Breast epithelium (tissue), 4 donors: ENCODE results near the gene OR5M11. TPM values are rescaled to one million over a fixed set of nuclear protein-coding genes. Genes with fewer than 3 reads are reported as not detected.

Experiments
- DNase-seq, 2 donors: peaks; one replicate each; pipeline ENCODE4 v3.0.0-alpha.2; 2019; ENCODE audit warnings: low spot score in 2 of 2
- H3K27ac ChIP-seq, 2 donors: fragments of 200-600 bp; sonication (generic) in 1 of 2; one replicate each; pipeline ENCODE4 v1.5.1; 2016 to 2019; ENCODE audit warnings: mild to moderate bottlenecking in 1 of 2
- H3K27me3 ChIP-seq, 2 donors: fragments of 200-600 bp; sonication (generic) in 1 of 2; one replicate each; pipeline versions ENCODE4 v1.5.1 to v1.6.0; 2017 to 2019; ENCODE audit warnings: control low read depth in 1 of 2, mild to moderate bottlenecking in 1 of 2
- H3K36me3 ChIP-seq: fragments of 200-600 bp; one replicate; pipeline ENCODE4 v1.5.1; 2019
- H3K4me1 ChIP-seq, 2 donors: fragments of 200-600 bp; sonication (generic); one replicate each; pipeline ENCODE4 v1.5.1; 2016 to 2019; ENCODE audit warnings: control low read depth in 1 of 2
- H3K4me3 ChIP-seq, 3 donors: fragments of 200-600 bp; sonication (generic); 1 replicate in 2 of 3; 2 replicates in 1 of 3; pipeline ENCODE4 v1.5.1; 2016 to 2019; ENCODE audit warnings: mild to moderate bottlenecking in 3 of 3, moderate library complexity in 2 of 3
- H3K9me3 ChIP-seq, 2 donors: fragments of 200-600 bp; sonication (generic) in 1 of 2; one replicate each; pipeline ENCODE4 v1.5.1; 2016 to 2019; ENCODE audit warnings: control low read depth in 1 of 2
- POLR2A ChIP-seq: fragments of 450-650 bp; IDR thresholded peaks from one replicate; pipeline ENCODE4 v1.6.1; 2016; ENCODE audit warnings: antibody characterized with exemption, mild to moderate bottlenecking, moderate library complexity
- POLR2AphosphoS5 ChIP-seq, 3 donors: sonication (generic); formaldehyde crosslinking; IDR thresholded peaks; one replicate each; pipeline ENCODE4 v1.6.1; 2017; ENCODE audit warnings: antibody characterized with exemption in 3 of 3
- intact Hi-C: fragments of 100-400 bp; cut with DNase I; formaldehyde crosslinking; loops from one replicate; pipeline ENCODE4 v1.15.1; 2023; ENCODE audit warnings: low total_unique reads
- total RNA-seq, 3 donors: library from RNA; depleted of rRNA; stranded (reverse); fragments of >200 nt; gene quantifications; one replicate each; pipeline ENCODE4 v1.1.0, GENCODE V29; 2016
- TF ChIP-seq, protein P1 (sequence below), 3 donors: fragments of 450-650 bp; IDR thresholded peaks; one replicate each; pipeline ENCODE4 v1.5.1; 2016 to 2017; ENCODE audit warnings: antibody characterized with exemption in 3 of 3, mild to moderate bottlenecking in 3 of 3, moderate library complexity in 3 of 3

Gene OR5M11
- total RNA-seq, 3 donors from 2014 or later, result not detected

DNA sequence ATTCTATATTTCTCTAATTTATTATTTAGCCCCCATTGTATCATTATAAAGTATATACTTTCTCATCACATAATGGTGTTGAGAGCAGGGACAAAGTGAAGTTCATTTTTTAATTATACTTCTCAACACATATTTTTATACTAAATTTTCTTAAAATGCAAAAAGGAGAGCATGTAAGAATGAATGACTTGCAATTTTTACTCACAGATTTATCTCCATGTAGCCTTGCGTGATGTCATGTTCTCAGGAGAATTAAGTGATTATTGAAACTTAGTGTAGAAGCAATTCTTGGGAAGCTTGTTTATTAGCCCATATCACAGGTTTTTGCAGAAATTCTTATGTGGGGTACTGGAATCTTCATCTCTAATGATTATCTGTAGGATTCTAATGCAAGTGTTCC is 682 bp upstream of the OR5M11 start:
- Histone ChIP-seq H3K27me3 (no peaks in the 10 kb centered on the region), H3K36me3 (no peaks in the 10 kb centered on the region), H3K9me3 (no peaks in the 10 kb centered on the region), H3K4me1 (no peaks in the 10 kb centered on the region), H3K4me3 (no peak overlapping the region), H3K27ac (no peak overlapping the region)
- intact Hi-C loops, result no loop called here
- TF ChIP-seq POLR2AphosphoS5 (IDR thresholded peaks at IDR 0.05) (no peak), POLR2A (no peak)
- TF ChIP-seq, protein P1, sequence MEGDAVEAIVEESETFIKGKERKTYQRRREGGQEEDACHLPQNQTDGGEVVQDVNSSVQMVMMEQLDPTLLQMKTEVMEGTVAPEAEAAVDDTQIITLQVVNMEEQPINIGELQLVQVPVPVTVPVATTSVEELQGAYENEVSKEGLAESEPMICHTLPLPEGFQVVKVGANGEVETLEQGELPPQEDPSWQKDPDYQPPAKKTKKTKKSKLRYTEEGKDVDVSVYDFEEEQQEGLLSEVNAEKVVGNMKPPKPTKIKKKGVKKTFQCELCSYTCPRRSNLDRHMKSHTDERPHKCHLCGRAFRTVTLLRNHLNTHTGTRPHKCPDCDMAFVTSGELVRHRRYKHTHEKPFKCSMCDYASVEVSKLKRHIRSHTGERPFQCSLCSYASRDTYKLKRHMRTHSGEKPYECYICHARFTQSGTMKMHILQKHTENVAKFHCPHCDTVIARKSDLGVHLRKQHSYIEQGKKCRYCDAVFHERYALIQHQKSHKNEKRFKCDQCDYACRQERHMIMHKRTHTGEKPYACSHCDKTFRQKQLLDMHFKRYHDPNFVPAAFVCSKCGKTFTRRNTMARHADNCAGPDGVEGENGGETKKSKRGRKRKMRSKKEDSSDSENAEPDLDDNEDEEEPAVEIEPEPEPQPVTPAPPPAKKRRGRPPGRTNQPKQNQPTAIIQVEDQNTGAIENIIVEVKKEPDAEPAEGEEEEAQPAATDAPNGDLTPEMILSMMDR (IDR thresholded peaks at IDR 0.05), result no peak
- no peak for DNase-seq

GRCh38 chr11:56533054-56533740 is 9.9 kb downstream of the OR5M11 start:
- DNase-seq, result no peak
- H3K27ac ChIP-seq, result no peak overlapping the region
- no peak for TF ChIP-seq POLR2AphosphoS5 (IDR thresholded peaks at IDR 0.05)
- TF ChIP-seq, protein P1 (IDR thresholded peaks at IDR 0.05), result no peak
- no peak for TF ChIP-seq POLR2A
- no peaks in the 10 kb centered on the region for H3K27me3 ChIP-seq
- no peak overlapping the region for H3K4me3 ChIP-seq
- H3K9me3 ChIP-seq, result no peaks in the 10 kb centered on the region
- no peaks in the 10 kb centered on the region for H3K4me1 ChIP-seq
- intact Hi-C loops, result no loop called here
- no peaks in the 10 kb centered on the region for H3K36me3 ChIP-seq

DNA sequence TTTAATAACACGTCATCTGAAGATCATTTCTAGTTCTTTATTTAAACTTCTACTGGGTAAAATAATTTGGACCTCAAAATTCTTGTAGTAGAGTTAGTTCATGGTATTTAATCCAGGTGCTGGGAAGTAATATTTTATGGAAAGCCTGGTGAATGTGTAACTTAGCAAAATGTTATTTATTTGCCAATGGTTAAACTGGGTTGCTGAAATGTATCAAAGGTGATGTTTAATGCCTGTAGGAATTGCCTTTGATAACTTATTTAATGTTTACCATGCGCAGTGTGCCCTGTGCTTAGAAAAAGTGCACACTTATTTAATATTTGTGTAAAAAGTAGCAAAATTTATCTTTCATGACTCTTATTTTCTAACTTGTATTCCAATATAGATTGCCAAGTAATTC is 11.2 kb downstream of the OR5M11 start:
- H3K4me3 ChIP-seq, result no peak overlapping the region
- no peaks in the 10 kb centered on the region for H3K9me3 ChIP-seq
- intact Hi-C loops, result no loop called here
- no peaks in the 10 kb centered on the region for H3K4me1 ChIP-seq
- DNase-seq, result no peak
- TF ChIP-seq, protein P1 (IDR thresholded peaks at IDR 0.05), result no peak
- TF ChIP-seq POLR2AphosphoS5 (IDR thresholded peaks at IDR 0.05) (no peak), POLR2A (no peak)
- no peaks in the 10 kb centered on the region for H3K36me3 ChIP-seq
- no peaks in the 10 kb centered on the region for H3K27me3 ChIP-seq
- no peak overlapping the region for H3K27ac ChIP-seq

- Histone ChIP-seq H3K4me3 (no peak overlapping the region), H3K36me3 (no peaks in the 10 kb centered on the region), H3K9me3 (no peaks in the 10 kb centered on the region), H3K4me1 (no peaks in the 10 kb centered on the region), H3K27me3 (no peaks in the 10 kb centered on the region), H3K27ac (no peak overlapping the region)
- no peak for TF ChIP-seq POLR2AphosphoS5 (IDR thresholded peaks at IDR 0.05)
- TF ChIP-seq, protein P1 (IDR thresholded peaks at IDR 0.05), result no peak
- TF ChIP-seq POLR2A, result no peak
- DNase-seq, result no peak
- intact Hi-C loops, result no loop called here
Observed at GRCh38 chr11:56522008-56522407, 21.0 kb downstream of the OR5M11 start.

DNA sequence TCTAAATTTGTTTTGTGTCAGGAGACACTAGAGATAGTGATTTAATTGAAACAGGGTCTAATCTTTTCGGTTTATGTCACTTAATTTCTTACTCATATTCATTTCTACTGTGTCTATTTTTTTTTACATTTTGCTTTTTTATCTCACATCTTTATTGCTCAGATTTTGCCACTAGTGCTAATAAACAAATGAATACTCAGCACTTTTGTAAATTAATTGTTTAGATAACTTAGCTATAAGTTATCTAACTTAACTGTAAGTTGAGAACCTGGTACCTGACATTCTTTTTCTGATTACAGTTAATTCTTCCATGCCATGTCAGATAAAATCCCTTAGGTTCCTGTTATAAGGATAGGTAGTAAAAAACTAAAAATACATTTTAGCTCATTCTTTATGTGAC is 29.8 kb downstream of the OR5M11 start:
- H3K9me3 ChIP-seq, result no peaks in the 10 kb centered on the region
- intact Hi-C loops, result no loop called here
- H3K27ac ChIP-seq, result no peak overlapping the region
- no peak overlapping the region for H3K4me3 ChIP-seq
- no peaks in the 10 kb centered on the region for H3K36me3 ChIP-seq
- no peaks in the 10 kb centered on the region for H3K4me1 ChIP-seq
- H3K27me3 ChIP-seq, result no peaks in the 10 kb centered on the region
- TF ChIP-seq, protein P1 (IDR thresholded peaks at IDR 0.05), result no peak
- TF ChIP-seq POLR2A (no peak), POLR2AphosphoS5 (IDR thresholded peaks at IDR 0.05) (no peak)
- no peak for DNase-seq
